ENCODE measurements around the gene CYTH4.

Gene CYTH4

GRCh38 chr22:37273126-37273845 lies 9.0 kb upstream of the CYTH4 start:
- DNase-seq: no peak

- no peak for DNase-seq
Observed at GRCh38 chr22:37273846-37274225, 8.5 kb upstream of the CYTH4 start.

- DNase-seq: peak; percentile 51
Observed at GRCh38 chr22:37274380-37274862, 7.9 kb upstream of the CYTH4 start.

GRCh38 chr22:37275134-37275533 lies 7.2 kb upstream of the CYTH4 start:
- no peak for DNase-seq

- no peak for DNase-seq
Observed at GRCh38 chr22:37275622-37276021, 6.7 kb upstream of the CYTH4 start.

GRCh38 chr22:37276776-37277175 lies 5.5 kb upstream of the CYTH4 start:
- no peak for DNase-seq

GRCh38 chr22:37277384-37277783 lies 4.9 kb upstream of the CYTH4 start:
- DNase-seq: no peak

GRCh38 chr22:37278261-37278660 lies 4.0 kb upstream of the CYTH4 start:
- no peak for DNase-seq

- DNase-seq: peak; percentile 50
Observed at GRCh38 chr22:37279331-37280181, 2.8 kb upstream of the CYTH4 start.

GRCh38 chr22:37280718-37281117 lies 1.6 kb upstream of the CYTH4 start:
- no peak for DNase-seq

- DNase-seq: no peak
Observed at GRCh38 chr22:37281195-37281594, 1.1 kb upstream of the CYTH4 start.

GRCh38 chr22:37281646-37282384 lies 493 bp upstream of the CYTH4 start:
- no peak for DNase-seq

GRCh38 chr22:37283393-37283937 lies 1.2 kb downstream of the CYTH4 start:
- no peak for DNase-seq

GRCh38 chr22:37284126-37284804 lies 2.0 kb downstream of the CYTH4 start:
- DNase-seq: no peak

GRCh38 chr22:37284805-37285355 lies 2.6 kb downstream of the CYTH4 start:
- DNase-seq: peak; percentile 98

- no peak for DNase-seq
Observed at GRCh38 chr22:37285937-37286336, 3.6 kb downstream of the CYTH4 start.

GRCh38 chr22:37287550-37287951 lies 5.2 kb downstream of the CYTH4 start:
- no peak for DNase-seq

GRCh38 chr22:37288521-37288920 lies 6.2 kb downstream of the CYTH4 start:
- no peak for DNase-seq

GRCh38 chr22:37289156-37289735 lies 6.9 kb downstream of the CYTH4 start:
- DNase-seq: no peak

GRCh38 chr22:37290737-37291136 lies 8.4 kb downstream of the CYTH4 start:
- DNase-seq: no peak

GRCh38 chr22:37291559-37292298 lies 9.4 kb downstream of the CYTH4 start:
- DNase-seq: no peak

Measured in GF-D8 (cell line).